Coronary artery (tissue), 2 donors: ENCODE measurements around the gene DNAH5.
"Not testable (repeated sequence)": the region's sequence is repeated elsewhere in the genome, so short reads cannot be mapped to it uniquely, and the experiment has no call there.

Experiments used
- DNase-seq: peaks from one replicate; pipeline ENCODE4 v3.0.0-alpha.2; 2017; ENCODE audit warnings: low spot score
- H3K27ac ChIP-seq, 2 donors: fragments of 200-600 bp; sonication (generic); one replicate each; pipeline ENCODE4 v1.5.1; 2016 to 2019
- H3K4me3 ChIP-seq: fragments of 200-600 bp; sonication (generic); 2 replicates; pipeline ENCODE4 v1.5.1; 2016; ENCODE audit warnings: mild to moderate bottlenecking, moderate library complexity
- CTCF ChIP-seq: fragments of 200-600 bp; sonication (generic); IDR thresholded peaks from one replicate; pipeline ENCODE4 v1.5.1; 2019; ENCODE audit warnings: antibody characterized with exemption

The DNAH5 gene

GRCh38 chr5:13987843-13988464 is 43.5 kb upstream of the DNAH5 start:
- peak; percentile 47 for TF ChIP-seq CTCF
- no peak overlapping the region for H3K27ac ChIP-seq
- no peak overlapping the region for H3K4me3 ChIP-seq
- no peak for DNase-seq

- no peak for DNase-seq
- Histone ChIP-seq H3K27ac (no peak overlapping the region), H3K4me3 (no peak overlapping the region)
- TF ChIP-seq CTCF = no peak
These were observed 41.4 kb upstream of the DNAH5 start for GRCh38 chr5:13985731-13986418.

DNA sequence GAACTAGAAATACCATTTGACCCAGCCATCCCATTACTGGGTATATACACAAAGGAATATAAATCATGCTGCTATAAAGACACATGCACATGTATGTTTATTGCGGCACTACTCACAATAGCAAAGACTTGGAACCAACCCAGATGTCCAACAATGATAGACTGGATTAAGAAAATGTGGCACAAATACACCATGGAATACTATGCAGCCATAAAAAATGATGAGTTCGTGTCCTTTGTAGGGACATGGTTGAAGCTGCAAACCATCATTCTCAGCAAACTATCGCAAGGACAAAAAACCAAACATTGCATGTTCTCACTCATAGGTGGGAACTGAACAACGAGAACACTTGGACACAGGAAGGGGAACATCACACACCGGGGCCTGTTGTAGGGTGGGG is 40.4 kb upstream of the DNAH5 start:
- not testable (repeated sequence) for H3K27ac ChIP-seq, H3K4me3 ChIP-seq, DNase-seq

GRCh38 chr5:13976867-13977830 is 32.7 kb upstream of the DNAH5 start:
- no peak overlapping the region for H3K27ac ChIP-seq
- TF ChIP-seq CTCF = no peak
- H3K4me3 ChIP-seq = no peak overlapping the region
- DNase-seq = no peak

- TF ChIP-seq CTCF = no peak
- no peak overlapping the region for H3K27ac ChIP-seq
- no peak overlapping the region for H3K4me3 ChIP-seq
- no peak for DNase-seq
These were observed 31.7 kb upstream of the DNAH5 start for GRCh38 chr5:13976223-13976622.

DNA sequence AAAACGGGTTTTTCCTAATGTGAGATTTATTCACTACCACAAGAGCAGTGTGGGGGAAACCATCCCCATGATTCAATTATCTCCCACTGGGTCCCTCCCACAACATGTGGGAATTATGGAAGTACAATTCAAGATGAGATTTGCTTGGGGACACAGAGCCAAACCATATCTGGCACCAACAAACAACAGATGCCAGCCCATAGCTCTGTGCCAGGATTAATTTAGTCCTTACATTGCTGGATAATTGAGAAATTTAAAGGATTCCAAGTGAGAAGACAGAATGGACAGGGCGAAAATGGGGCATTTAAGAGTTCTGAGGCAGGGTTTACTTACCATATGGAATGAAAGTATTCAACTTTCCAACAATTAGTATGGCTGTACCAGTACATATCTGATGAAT is 30.8 kb upstream of the DNAH5 start:
- H3K27ac ChIP-seq = no peak overlapping the region
- TF ChIP-seq CTCF = no peak
- DNase-seq = no peak
- no peak overlapping the region for H3K4me3 ChIP-seq

GRCh38 chr5:13973724-13974123 is 29.2 kb upstream of the DNAH5 start:
- DNase-seq = no peak
- no peak overlapping the region for H3K4me3 ChIP-seq
- TF ChIP-seq CTCF = no peak
- H3K27ac ChIP-seq = no peak overlapping the region
